K562 (cell line): Measurements from ENCODE around the gene FGF22.

Experiments used
- CTCF ChIP-seq, 3 experiments: IDR thresholded peaks in 2 of 3; conservative IDR thresholded peaks in 1 of 3; 2 replicates each; pipeline ENCODE4 v1.5.1; 2011 to 2012; ENCODE audit warnings: low read length in 3 of 3, mild to moderate bottlenecking in 3 of 3, control low read depth in 2 of 3, improper control_type of control experiment in 1 of 3, inconsistent platforms in 1 of 3, low read depth in 1 of 3, mixed read lengths in 1 of 3, moderate library complexity in 1 of 3; ENCODE audit not compliant: insufficient read depth in 2 of 3
- NCOA2 ChIP-seq, 2 experiments: fragments of 450-650 bp; IDR thresholded peaks; 2 replicates each; pipeline ENCODE4 v1.6.1; 2018; ENCODE audit warnings: mild to moderate bottlenecking in 2 of 2, moderate library complexity in 1 of 2; ENCODE audit not compliant: partially characterized antibody in 2 of 2
- PPARD ChIP-seq: fragments of 250-450 bp; sonication (Bioruptor Pico); IDR thresholded peaks from 2 replicates; pipeline ENCODE4 v1.8.0; 2022; ENCODE audit warnings: inconsistent platforms, mild to moderate bottlenecking, moderate library complexity
- REST ChIP-seq, 2 experiments: fragments of 450-650 bp; formaldehyde crosslinking in 1 of 2; IDR thresholded peaks; 2 replicates each; pipeline versions ENCODE4 v1.4.0 to v1.6.1; 2014 to 2020; ENCODE audit warnings: mild to moderate bottlenecking in 2 of 2, borderline replicate concordance in 1 of 2, low read depth in 1 of 2
- ZNF707 ChIP-seq: fragments of 250-450 bp; sonication (Bioruptor Pico); conservative IDR thresholded peaks from 2 replicates; pipeline ENCODE4 v1.8.0; 2022; ENCODE audit warnings: inconsistent platforms, mild to moderate bottlenecking, moderate library complexity

- TF ChIP-seq ZNF707 (CRISPR knock-in tag) (no peak), REST (IDR thresholded peaks at IDR 0.05; ENCODE audit: borderline replicate concordance) (no peak), REST (CRISPR knock-in tag; IDR thresholded peaks at IDR 0.05; ENCODE audit: low read depth) (no peak), CTCF (IDR thresholded peaks at IDR 0.05 in 2 of 3, conservative IDR thresholded peaks at IDR 0.05 in 1 of 3; ENCODE audit: insufficient read depth in 2 of 3, low read depth in 1 of 3, low read length in 3 of 3) (no peak), NCOA2 (IDR thresholded peaks at IDR 0.05; ENCODE audit: partially characterized antibody in 2 of 2) (no peak), PPARD (CRISPR knock-in tag) (no peak)
Measured at GRCh38 chr19:662207-662961, 22.7 kb downstream of the FGF22 start.
